Tibial artery (tissue), 4 donors: ENCODE results near the gene KRTAP4-3.
"Not testable (repeated sequence)": the region's sequence is repeated elsewhere in the genome, so short reads cannot be mapped to it uniquely, and the experiment has no call there.

Experiments used
- DNase-seq, 2 donors: peaks; one replicate each; pipeline ENCODE4 v3.0.0-alpha.2; 2019
- H3K27ac ChIP-seq, 2 donors: fragments of 200-600 bp; sonication (generic) in 1 of 2; 1 replicate in 1 of 2; 2 replicates in 1 of 2; pipeline ENCODE4 v1.5.1; 2018 to 2019; ENCODE audit warnings: mild to moderate bottlenecking in 1 of 2
- H3K27me3 ChIP-seq, 2 donors: fragments of 200-600 bp; sonication (generic) in 1 of 2; one replicate each; pipeline versions ENCODE4 v1.5.1 to v1.6.0; 2016 to 2019
- H3K36me3 ChIP-seq, 3 donors: fragments of 200-600 bp; sonication (generic) in 2 of 3; one replicate each; pipeline ENCODE4 v1.5.1; 2016 to 2019; ENCODE audit warnings: mild to moderate bottlenecking in 2 of 3
- H3K4me1 ChIP-seq, 4 donors: fragments of 200-600 bp; sonication (generic) in 2 of 4; 1 replicate in 3 of 4; 2 replicates in 1 of 4; pipeline ENCODE4 v1.5.1; 2016 to 2019
- H3K4me3 ChIP-seq, 2 donors: fragments of 200-600 bp; sonication (generic) in 1 of 2; 1 replicate in 1 of 2; 2 replicates in 1 of 2; pipeline ENCODE4 v1.5.1; 2018 to 2019; ENCODE audit warnings: mild to moderate bottlenecking in 2 of 2
- H3K9me3 ChIP-seq, 3 donors: fragments of 200-600 bp; sonication (generic) in 1 of 3; one replicate each; pipeline ENCODE4 v1.5.1; 2016 to 2019
- CTCF ChIP-seq, 2 experiments: fragments of 200-600 bp in 1 of 2; fragments of 450-650 bp in 1 of 2; IDR thresholded peaks; one replicate each; pipeline ENCODE4 v1.5.1; 2017 to 2019; ENCODE audit warnings: antibody characterized with exemption in 2 of 2, mild to moderate bottlenecking in 1 of 2, moderate library complexity in 1 of 2
- intact Hi-C: fragments of 100-400 bp; cut with DNase I; formaldehyde crosslinking; loops from one replicate; pipeline ENCODE4 v1.15.0; 2023; ENCODE audit warnings: low total_unique reads

The KRTAP4-3 gene

GRCh38 chr17:41196068-41196467 lies 28.0 kb upstream of the KRTAP4-3 start:
- Histone ChIP-seq H3K4me1 (no peaks in the 10 kb centered on the region), H3K4me3 (no peak overlapping the region), H3K27ac (no peak overlapping the region), H3K36me3 (no peaks in the 10 kb centered on the region), H3K27me3 (no peaks in the 10 kb centered on the region), H3K9me3 (no peaks in the 10 kb centered on the region)
- DNase-seq: no peak
- intact Hi-C loops: no loop called here
- TF ChIP-seq CTCF (IDR thresholded peaks at IDR 0.05): no peak

GRCh38 chr17:41190328-41190727 lies 22.3 kb upstream of the KRTAP4-3 start:
- no peaks in the 10 kb centered on the region for H3K9me3 ChIP-seq
- no peak for DNase-seq
- no peak for TF ChIP-seq CTCF (IDR thresholded peaks at IDR 0.05)
- H3K36me3 ChIP-seq: no peaks in the 10 kb centered on the region
- H3K4me3 ChIP-seq: no peak overlapping the region
- H3K27me3 ChIP-seq: peaks cover 0 to 17% of the 10 kb centered on the region in 2 donors
- intact Hi-C loops: no loop called here
- H3K4me1 ChIP-seq: no peaks in the 10 kb centered on the region
- H3K27ac ChIP-seq: no peak overlapping the region

GRCh38 chr17:41189837-41190318 lies 21.9 kb upstream of the KRTAP4-3 start, which contains the start of gene KRTAP9-1:
TSS of gene KRTAP9-1 (plus strand) at chr17:41189887. CDS start at chr17:41189887, 0 bp downstream.
- H3K4me1 ChIP-seq, H3K36me3 ChIP-seq, intact Hi-C loops, H3K9me3 ChIP-seq, H3K4me3 ChIP-seq, DNase-seq, H3K27ac ChIP-seq: not testable (repeated sequence)
- H3K27me3 ChIP-seq: peaks cover 0 to 17% of the 10 kb centered on the region in 2 donors

GRCh38 chr17:41186872-41187271 lies 18.9 kb upstream of the KRTAP4-3 start:
- Histone ChIP-seq H3K36me3 (no peaks in the 10 kb centered on the region), H3K9me3 (no peaks in the 10 kb centered on the region), H3K27ac (no peak overlapping the region), H3K4me3 (no peak overlapping the region), H3K4me1 (no peaks in the 10 kb centered on the region), H3K27me3 (peaks cover 0 to 17% of the 10 kb centered on the region in 2 donors)
- no peak for TF ChIP-seq CTCF (IDR thresholded peaks at IDR 0.05)
- intact Hi-C loops: no loop called here
- no peak for DNase-seq

GRCh38 chr17:41185001-41185400 lies 17.0 kb upstream of the KRTAP4-3 start:
- DNase-seq: no peak
- Histone ChIP-seq H3K4me3 (no peak overlapping the region), H3K27ac (no peak overlapping the region), H3K4me1 (no peaks in the 10 kb centered on the region), H3K27me3 (peaks cover 0 to 12% of the 10 kb centered on the region in 2 donors), H3K9me3 (no peaks in the 10 kb centered on the region), H3K36me3 (no peaks in the 10 kb centered on the region)
- TF ChIP-seq CTCF (IDR thresholded peaks at IDR 0.05): no peak
- intact Hi-C loops: no loop called here

GRCh38 chr17:41184480-41184961 lies 16.5 kb upstream of the KRTAP4-3 start, which contains the start of gene KRTAP4-1:
TSS of gene KRTAP4-1 (minus strand) at chr17:41184911. CDS start at chr17:41184854, 57 bp downstream.
- DNase-seq: no peak
- H3K4me3 ChIP-seq: no peak within 1 kb of the TSS
- peaks cover 0 to 10% of the 10 kb centered on the region in 2 donors for H3K27me3 ChIP-seq
- no peaks in the 10 kb centered on the region for H3K36me3 ChIP-seq
- no peak for TF ChIP-seq CTCF (IDR thresholded peaks at IDR 0.05)
- H3K4me1 ChIP-seq: no peaks in the 10 kb centered on the region
- no peaks in the 10 kb centered on the region for H3K9me3 ChIP-seq
- intact Hi-C loops: no loop called here
- no peak within 1 kb of the TSS for H3K27ac ChIP-seq
